GM18909 (cell line): ENCODE data around the gene SEPHS1.
A peak's percentile ranks its signal among the peaks of the same experiment; 100 is the strongest.
"Not testable (repeated sequence)": the region's sequence is repeated elsewhere in the genome, so short reads cannot be mapped to it uniquely, and the experiment has no call there.

Source experiments
- ATAC-seq: cut with Tn5 transposase; IDR thresholded peaks from one replicate; pipeline ENCODE4 v1.9.1; 2021; ENCODE audit warnings: mild to moderate bottlenecking; ENCODE audit not compliant: unreplicated experiment, poor library complexity

SEPHS1 gene

DNA sequence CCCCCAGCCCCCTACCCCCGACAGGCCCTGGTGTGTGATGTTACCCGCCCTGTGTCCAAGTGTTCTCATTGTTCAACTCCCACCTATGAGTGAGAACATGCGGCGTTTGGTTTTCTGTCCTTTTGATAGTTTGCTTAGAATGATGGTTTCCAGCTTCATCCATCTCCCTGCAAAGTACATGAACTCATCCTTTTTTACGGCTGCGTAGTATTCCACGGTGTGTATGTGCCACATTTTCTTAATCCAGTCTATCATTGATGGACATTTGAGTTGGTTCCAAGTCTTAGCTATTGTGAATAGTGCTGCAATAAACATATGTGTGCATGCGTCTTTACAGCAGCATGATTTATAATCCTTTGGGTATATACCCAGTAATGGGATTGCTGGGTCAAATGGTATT lies 17.1 kb downstream of the SEPHS1 start:
- not testable (repeated sequence) for ATAC-seq

DNA sequence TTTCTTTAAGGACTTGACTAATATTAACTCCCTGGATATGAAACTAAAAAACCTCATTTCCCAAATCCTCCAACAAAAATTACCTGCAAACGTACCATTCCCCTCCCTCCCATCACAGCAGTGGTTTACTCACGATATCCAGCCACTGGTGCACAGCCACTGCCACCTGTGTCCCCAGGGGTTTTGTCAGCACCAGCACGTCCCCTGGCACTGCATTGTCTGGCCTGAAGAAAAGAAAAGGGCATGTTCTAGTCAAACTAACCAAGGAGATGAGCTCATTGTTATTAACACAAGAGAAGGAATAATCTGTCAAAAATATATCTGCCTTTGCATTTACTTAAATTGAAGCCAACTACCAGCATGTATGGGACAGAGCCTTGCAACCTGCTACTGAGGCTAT lies 18.5 kb downstream of the SEPHS1 start:
- no peak for ATAC-seq

DNA sequence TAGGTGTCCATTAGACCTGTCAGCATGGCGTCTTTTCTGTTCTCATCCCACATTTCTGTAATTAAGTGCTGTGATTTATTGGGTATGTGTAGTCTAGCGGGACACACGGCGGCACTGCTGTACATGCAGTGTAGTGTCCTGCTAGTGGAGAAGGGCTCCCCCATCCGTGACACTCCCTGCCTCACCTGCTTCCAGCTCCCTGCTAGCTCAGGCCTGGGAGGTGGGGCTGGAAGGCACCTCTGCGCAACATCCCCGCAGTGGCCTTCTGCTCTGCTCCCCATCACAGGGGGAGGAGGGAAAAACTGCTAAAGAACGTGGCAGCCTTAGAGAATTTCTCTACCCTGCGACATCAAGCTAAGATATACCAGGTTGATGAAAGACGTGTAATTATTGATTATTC lies 19.5 kb downstream of the SEPHS1 start:
- ATAC-seq: no peak

DNA sequence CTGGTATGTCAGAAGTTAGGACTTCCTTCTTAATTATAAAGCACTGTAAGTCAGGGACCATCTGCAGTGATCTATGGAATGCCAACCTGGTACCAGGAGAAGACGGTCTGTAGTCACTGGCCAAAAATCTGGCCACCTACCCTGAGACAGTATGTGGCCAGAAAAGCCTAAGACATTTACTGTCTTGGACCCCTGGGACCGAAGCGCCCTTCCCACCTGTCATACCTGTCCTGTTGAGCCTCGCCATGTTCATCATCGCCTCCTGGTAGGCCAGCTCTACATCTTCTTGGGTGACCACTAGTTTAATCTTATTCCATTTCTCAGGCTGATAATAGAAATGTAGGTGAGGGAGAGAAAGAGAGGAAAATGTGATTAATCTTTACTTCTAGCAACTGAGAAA lies 20.0 kb downstream of the SEPHS1 start:
- ATAC-seq: no peak

DNA sequence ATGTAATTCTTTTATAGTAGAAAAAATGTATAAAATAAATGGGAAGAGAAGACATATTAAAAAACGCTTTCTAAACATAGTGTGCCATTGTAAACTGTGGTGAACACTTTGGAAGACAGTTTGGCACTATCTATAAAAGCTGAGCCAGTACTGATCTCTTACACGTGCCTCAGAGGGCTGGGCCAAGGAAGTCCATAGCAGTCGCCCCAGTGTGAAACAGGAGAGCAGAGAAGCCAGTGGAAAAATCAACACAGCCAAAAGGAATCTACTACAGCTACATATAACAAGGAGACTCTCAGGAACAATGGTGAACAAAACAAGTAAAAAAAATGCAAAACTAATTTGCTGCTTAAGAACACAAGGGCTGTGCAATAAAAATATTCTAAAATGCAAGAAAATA lies 20.6 kb downstream of the SEPHS1 start:
- ATAC-seq: no peak

DNA sequence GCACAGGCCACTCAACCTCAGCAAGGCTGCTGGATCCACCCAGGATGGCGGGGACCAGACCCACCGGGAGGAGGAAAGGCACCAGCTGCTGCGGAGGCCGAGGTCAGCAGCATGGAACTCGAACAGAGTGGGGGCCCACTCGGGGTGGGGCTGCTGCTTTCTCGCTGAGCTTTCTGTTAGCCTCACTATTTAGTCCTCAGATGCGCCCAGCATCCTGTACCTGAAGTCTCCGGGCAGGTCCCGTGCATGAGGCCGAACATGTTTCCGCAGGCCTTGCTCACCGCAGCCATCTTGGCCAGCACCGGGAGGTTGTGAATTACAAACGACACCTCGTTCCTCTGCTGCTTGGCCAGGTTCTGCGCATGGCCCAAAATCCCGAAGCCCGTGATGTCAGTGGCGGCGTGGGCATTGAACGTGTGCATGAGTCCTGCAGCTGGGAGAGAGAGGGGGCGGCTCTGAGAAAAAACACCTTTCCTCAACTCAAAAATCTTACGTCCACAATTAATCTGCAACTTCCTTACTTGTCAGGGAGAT lies 25.4 kb downstream of the SEPHS1 start:
- no peak for ATAC-seq

DNA sequence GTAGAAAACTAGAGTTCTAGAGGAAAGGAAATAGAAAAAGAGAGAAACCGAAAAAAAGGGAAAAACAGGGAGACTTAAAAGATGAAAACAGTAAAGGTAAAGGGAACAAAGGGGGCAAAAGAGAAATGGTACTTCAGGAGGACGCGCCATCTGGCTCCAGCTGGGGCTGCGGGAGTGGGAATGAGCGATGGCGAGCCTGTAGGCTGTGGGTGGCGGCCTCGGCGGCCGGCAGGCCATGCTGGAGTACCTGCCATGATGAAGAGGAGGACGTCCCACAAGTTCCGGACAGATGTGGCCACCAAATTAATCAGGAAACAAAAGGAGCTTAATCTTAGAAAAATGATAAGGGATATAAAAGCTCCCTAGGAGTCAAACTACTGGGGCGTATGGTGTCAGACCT lies 26.5 kb downstream of the SEPHS1 start:
- no peak for ATAC-seq

DNA sequence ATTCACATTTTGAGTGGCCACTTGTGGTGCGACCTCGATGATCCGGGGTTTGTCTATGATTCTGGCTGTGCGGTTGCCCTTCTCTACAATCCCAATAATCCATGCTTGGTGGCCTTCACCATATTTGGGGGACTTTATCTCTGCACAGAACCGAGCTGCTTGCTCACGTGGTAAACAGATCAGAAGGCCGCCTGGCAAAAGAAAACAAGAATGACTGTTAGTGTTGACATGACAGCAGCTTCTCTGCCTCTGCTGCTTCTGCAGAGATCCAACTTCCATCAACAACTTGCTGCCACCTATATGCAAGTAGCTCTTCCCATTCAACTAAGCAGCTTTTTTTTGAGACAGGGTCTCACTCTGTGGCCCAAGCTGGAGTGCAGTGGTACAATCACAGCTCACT lies 28.9 kb downstream of the SEPHS1 start:
- no peak for ATAC-seq

DNA sequence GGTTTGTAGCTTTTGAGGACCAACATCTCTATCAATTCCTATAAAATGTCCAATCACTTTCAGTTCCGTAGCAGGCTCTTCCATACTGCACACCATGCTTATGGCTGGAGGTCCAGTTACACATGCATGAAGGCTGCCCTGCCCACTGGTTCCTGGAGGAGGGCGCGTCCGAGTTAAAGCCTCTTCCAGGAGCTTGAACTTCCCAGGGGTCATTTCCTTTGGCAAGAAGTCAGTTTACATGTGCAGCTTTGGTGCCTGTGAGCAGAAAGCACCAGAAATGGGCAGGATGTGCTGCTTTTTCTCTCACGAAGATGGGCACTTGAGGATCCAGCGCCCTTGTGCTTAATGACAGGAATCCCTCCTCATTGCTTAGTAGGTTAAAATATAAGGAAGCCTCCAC lies 30.6 kb downstream of the SEPHS1 start:
- no peak for ATAC-seq

DNA sequence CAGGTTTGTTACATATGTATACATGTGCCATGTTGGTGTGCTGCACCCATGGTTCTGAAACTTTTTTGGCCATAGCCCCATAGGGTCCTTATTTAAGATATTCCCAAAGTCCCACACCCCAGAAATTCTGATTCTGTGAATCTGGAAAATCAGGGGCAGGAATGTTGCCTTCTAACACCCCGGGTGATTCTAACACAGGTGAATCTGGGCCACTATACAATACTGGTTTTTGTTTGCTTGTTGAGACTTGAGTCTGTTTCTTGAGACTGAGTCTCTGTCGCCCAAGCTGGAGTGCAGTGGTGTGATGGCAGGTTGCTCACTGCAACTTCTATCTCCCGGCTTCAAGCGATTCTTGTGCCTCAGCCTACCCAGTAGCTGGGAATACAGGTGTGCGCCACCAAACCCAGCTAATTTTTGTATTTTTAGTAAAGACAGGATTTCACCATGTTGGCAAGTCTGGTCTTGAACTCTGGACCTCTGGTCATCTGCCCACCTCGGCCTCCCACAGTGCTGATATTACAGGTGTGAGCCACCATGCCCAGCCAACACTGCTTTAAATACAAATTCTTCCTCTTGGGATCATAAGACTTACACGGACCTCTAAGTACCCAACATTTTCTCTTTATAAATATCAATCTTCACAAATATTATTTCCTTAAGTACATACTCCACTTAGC lies 31.3 kb downstream of the SEPHS1 start:
- no peak for ATAC-seq

DNA sequence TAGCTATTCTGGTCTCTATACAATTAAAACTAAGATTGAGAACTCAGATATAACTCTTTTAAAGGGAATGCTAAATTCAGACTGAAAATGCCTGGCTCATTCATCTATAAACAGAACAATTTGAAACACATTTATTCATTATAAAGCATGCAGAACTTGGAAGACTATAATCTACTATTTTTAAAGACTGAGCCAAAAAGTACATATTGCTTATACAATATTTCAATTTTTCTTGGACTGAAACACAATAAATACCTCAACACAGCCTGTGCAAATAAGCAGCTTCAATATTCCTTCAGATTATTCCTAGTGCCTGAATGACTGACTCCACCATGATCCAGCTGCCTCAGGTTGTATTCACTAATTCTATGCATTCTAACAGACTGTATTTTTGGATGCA lies 32.7 kb downstream of the SEPHS1 start:
- ATAC-seq: no peak

DNA sequence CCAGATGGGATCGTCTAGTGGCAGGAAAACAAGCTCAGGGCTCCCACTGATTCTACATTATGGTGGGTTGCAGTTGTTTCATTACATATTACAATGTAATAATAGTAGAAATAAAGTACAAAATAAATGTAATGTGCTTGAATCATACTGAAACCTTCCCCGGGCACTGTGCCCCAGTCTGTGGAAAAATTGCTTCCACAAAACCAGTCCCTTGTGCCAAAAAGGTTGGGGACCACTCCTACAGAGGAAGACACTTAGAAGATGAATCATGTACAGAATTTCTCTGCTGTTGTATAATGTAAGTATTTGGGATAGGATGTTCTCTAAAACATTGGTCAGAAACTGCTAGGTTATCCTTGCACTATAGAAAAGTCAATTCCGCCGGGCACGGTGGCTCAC lies 36.9 kb downstream of the SEPHS1 start:
- ATAC-seq: no peak

DNA sequence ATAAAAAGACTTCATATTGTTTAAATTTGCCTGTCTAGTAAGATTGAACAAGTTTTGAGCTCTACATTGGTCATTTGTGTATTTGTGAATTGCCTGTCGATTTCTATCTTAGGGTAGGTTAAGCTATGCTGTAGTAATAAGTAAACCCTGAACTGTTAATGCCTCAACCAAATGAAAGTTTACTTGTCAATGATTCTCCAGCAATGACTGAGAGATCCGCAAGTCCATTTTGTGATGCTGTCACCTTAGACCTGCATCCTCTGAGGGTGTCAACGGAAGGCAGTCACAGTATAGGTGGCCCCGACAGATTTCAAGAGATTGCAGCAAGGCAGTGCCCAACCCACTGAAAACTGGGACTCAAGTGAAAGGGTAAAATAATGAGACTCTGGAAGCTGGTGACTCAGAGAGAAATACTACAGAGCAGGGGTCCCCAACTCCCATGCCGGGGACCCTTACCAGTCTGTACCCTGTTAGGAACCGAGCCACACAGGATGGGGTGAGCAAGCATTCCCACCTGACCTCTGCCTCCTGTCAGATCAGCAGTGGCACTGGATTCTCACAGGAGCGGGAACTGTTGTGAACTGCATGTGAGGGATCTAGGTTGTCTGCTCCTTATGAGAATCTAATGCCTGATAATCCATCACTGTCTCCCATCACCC lies 37.4 kb downstream of the SEPHS1 start:
- no peak for ATAC-seq

DNA sequence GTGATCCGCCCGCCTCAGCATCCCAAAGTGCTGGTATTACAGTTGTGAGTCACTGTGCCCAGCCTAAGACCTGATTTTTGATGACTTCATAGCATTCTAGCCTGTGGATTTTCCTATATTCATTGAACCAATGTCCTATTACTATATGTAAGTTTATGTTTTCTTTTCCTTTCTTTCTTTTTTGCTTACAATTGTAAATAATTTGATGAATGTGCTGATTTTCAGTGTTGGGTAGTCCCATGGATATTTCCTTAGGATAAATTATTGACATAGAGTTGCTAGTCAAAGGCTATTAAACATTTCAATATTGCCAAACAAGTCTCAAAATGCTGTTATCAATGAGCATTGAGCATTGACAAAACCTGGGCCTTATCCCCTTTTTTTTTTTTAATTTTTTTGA lies 38.3 kb downstream of the SEPHS1 start:
- no peak for ATAC-seq

DNA sequence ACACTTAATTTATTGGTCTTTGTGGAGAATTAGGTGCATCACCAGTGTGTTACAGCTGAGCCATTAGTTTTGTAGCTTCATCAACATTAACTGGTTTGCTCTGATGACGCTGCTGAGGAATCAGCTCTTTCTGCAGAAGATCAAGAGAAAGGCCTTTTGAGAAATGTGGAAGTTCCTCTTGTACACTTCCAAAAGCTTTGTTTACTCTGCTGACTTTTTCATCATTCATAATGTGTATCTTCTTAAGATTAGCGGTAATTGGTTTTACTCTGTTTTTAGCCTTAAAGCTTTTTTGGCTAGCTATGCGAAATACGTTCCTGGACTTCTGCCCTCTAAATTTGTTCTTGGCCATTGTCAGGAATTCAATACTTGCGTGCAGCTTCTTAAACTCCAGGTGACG lies 40.0 kb downstream of the SEPHS1 start:
- no peak for ATAC-seq

DNA sequence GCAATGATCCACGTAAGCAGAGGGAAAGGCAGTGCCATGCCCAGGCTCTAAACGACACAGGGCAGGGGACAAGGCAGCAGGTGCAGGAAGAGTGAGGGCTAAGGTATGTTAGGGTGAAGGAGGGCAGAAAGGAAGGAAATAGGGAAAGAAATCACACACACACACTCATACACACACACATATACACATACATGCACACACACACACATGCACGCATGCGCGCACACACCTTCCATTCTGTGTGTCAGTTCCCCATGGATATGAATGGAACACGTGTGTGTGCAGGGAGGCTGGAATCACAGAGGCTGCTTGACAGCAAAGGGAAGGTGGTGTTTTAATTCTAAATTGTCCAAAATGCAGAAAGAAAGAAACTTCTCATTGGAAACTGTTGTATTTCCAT lies 42.0 kb downstream of the SEPHS1 start:
- ATAC-seq: no peak

DNA sequence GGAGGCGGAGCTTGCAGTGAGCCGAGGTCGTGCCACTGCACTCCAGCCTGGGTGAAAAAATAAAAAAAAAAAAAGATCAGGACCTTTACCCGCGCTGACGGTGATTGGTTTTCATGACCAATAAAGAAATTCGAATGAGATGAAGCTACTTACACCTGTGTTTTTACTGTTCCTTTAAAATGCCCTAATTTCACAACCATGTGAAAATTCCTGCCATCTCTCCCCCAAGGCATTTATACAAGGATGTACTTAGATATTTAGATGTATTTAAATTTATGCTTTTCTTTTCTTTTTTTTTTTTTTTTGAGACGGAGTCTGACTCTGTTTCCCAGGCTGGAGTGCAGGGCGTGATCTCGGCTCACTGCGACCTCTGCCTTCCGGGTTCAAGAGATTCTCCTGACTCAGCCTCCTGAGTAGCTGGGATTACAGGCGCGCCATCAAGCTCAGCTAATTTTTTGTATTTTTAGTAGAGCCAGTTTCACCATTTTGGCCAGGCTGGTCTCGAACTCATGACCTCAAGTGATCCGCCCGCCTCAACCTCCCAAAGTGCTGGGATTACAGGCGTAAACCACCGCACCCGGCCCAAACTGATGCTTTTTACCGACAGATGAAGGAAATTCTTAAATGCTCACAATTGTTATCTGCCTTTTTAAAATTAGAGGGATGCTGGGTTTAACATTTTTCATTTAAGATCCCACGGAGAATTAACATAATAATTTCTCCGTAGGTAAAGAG lies 45.1 kb downstream of the SEPHS1 start:
- ATAC-seq: no peak

DNA sequence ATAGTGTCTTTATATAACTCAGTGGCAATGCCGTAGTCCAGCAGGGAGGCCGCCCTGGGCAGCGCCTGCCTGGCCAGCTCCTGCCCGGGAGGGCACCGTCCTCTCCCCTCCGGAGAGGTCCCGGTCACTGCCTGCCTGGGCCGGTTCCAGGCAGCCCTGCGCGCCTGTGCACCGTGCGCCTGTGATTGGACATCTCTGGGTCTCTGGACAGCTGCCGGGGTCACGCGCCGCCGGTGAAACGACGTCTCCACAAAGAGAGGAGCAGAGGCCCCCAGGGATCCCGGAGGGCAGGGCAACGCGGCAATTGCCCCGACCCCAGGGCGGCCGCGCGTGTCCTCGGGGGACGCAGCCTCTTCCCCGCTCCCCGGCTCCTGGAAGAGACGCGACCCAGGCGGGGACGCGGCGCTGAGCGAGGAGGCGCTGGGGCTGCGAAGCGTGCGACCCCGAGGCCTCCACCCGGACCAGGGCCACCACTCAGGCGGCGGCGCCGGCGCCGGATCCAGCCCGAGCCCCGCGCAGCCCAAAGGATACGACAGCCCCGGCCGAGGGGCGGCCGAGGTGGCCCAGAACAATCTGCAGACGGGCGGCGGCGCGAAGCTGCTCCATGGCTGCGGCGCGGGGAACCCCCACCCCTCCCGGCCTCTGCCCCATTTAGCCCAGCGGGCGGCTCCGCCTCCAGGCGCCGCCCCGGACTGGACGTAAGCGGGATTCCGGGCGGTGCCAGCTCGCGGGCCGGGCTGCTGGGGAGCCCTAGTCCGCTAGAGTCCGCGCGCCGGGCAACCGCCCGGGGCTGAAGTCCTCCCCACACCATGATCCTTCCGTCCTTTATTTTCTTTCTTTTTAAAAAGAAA lies 48.4 kb downstream of the SEPHS1 start, which contains the start of gene PHYH:
TSS of gene PHYH (minus strand) at position 628 of the 851 bp plus-strand sequence. CDS start at position 606, 22 bp downstream.
- ATAC-seq: peak; percentile 71

DNA sequence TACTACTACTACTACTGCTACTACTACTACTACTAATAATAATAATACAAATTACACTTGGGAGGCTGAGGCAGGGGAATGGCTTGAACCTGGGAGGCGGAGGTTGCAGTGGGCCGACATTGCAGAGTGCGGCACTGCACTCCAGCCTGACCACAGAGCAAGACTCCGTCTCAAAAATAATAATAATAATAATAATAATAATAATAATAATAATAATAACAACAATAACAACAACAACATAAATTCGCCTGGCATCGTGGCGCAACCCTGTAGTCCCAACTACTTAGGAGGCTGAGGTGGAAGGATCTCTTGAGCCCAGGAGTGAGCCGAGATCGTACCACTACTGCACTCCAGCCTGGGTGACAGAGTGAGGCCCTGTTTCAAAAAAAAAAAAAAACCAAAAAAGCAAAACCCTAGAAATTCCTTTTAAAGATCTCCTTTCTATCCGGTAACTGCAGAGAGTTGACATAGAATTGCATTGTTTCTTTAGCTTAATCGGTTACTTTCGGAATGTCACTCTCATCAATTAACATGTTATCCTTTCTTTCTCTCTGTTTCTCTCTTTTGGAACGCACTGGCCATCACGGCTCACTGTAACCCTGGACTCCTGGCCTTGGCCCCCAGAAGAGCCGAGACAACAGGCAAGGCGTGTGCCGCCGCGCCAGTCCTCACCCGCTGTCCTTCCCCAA lies 49.2 kb downstream of the SEPHS1 start:
- no peak for ATAC-seq

DNA sequence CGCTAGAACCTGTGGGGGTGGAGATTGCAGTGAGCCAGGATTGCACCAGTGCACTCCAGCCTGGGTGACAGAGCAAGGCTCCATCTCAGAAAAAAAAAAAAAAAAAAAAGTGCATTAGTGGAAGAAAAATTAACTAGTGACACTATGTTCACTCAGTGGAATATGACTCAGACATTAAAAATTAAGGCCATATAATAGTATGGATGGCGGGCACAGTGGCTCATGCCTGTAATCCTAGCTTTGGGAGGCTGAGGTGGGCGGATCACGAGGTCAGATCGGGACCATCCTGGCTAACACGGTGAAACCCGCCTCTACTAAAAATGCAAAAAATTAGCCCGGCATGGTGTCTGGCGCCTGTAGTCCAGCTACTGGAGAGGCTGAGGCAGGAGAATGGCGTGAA lies 51.6 kb downstream of the SEPHS1 start:
- no peak for ATAC-seq
